ENCODE results near the gene ADAM12.

ADAM12 gene

DNA sequence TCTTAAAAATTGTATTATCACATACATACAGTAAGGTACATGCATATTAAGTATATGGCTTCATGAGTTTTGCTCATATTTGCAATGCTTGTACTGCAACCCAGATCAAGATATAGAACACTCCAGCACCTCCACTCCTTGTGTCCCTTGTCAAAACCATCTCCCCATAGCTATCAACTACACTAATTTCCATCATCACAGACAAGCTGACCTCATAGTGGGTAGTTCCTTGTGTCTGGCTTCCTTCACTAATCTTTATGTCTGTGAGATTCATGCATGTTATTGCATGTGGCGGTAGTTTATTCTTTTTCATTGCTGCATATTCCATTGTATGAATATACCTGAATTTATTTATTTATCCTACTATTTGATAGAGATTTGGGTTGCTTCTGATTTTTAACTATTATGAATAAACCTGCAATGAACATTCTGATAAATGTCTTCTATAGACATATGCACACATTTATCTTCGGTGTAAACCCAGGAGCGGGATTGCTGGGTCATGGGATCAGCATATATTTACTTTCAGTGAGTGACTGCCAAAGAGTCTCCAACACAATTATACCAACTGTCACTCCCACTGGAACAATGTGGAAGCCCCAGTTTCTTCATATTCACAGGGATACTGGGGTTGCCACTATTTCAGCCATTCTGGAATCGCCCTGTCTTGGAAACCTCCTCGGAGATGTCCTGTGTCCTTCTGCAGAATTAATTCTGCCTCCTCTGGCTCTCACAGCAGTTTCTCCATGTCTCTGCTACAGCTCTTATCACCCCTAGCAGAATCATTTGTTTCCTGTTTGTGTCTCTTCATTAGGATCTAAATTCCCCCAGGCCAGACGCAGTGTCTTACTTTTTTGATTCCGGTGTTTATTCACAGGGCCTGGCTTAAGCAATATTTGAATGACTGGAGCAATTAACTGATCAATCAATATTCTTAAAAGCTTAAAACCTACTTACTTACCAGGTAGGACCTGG, 14.7 kb upstream of the ADAM12 start:
- TF ChIP-seq TAF1 (IDR thresholded peaks at IDR 0.05; ENCODE audit: low read depth) (no peak), USF1 (IDR thresholded peaks at IDR 0.05) (no peak), ZBTB7A (IDR thresholded peaks at IDR 0.05; ENCODE audit: low read depth) (no peak), CEBPB (IDR thresholded peaks at IDR 0.05) (no peak), RAD21 (IDR thresholded peaks at IDR 0.05; ENCODE audit: low read depth) (no peak), YY1 (IDR thresholded peaks at IDR 0.05; ENCODE audit: low read depth) (no peak), TCF12 (IDR thresholded peaks at IDR 0.05; ENCODE audit: low read depth) (no peak), MAX (IDR thresholded peaks at IDR 0.05) (no peak), TEAD4 (IDR thresholded peaks at IDR 0.05) (no peak), NFIC (IDR thresholded peaks at IDR 0.05) (no peak), EP300 (IDR thresholded peaks at IDR 0.05; ENCODE audit: borderline replicate concordance) (no peak), FOXM1 (IDR thresholded peaks at IDR 0.05; ENCODE audit: borderline replicate concordance, low read depth) (no peak), EGR1 (IDR thresholded peaks at IDR 0.05) (no peak), CREB1 (IDR thresholded peaks at IDR 0.05; ENCODE audit: low read depth) (no peak)
- TF ChIP-seq, protein P1, sequence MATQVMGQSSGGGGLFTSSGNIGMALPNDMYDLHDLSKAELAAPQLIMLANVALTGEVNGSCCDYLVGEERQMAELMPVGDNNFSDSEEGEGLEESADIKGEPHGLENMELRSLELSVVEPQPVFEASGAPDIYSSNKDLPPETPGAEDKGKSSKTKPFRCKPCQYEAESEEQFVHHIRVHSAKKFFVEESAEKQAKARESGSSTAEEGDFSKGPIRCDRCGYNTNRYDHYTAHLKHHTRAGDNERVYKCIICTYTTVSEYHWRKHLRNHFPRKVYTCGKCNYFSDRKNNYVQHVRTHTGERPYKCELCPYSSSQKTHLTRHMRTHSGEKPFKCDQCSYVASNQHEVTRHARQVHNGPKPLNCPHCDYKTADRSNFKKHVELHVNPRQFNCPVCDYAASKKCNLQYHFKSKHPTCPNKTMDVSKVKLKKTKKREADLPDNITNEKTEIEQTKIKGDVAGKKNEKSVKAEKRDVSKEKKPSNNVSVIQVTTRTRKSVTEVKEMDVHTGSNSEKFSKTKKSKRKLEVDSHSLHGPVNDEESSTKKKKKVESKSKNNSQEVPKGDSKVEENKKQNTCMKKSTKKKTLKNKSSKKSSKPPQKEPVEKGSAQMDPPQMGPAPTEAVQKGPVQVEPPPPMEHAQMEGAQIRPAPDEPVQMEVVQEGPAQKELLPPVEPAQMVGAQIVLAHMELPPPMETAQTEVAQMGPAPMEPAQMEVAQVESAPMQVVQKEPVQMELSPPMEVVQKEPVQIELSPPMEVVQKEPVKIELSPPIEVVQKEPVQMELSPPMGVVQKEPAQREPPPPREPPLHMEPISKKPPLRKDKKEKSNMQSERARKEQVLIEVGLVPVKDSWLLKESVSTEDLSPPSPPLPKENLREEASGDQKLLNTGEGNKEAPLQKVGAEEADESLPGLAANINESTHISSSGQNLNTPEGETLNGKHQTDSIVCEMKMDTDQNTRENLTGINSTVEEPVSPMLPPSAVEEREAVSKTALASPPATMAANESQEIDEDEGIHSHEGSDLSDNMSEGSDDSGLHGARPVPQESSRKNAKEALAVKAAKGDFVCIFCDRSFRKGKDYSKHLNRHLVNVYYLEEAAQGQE (IDR thresholded peaks at IDR 0.05; ENCODE audit: low read depth), result no peak

- no peak for TF ChIP-seq CEBPB (IDR thresholded peaks at IDR 0.05)
- no peak for TF ChIP-seq MAX (IDR thresholded peaks at IDR 0.05)
- TF ChIP-seq CREB1 (IDR thresholded peaks at IDR 0.05; ENCODE audit: low read depth), result no peak
- no peak for TF ChIP-seq EGR1 (IDR thresholded peaks at IDR 0.05)
- no peak for TF ChIP-seq EP300 (IDR thresholded peaks at IDR 0.05; ENCODE audit: borderline replicate concordance)
- no peak for TF ChIP-seq ZBTB7A (IDR thresholded peaks at IDR 0.05; ENCODE audit: low read depth)
- no peak for TF ChIP-seq USF1 (IDR thresholded peaks at IDR 0.05)
- no peak for TF ChIP-seq TCF12 (IDR thresholded peaks at IDR 0.05; ENCODE audit: low read depth)
- TF ChIP-seq TEAD4 (IDR thresholded peaks at IDR 0.05), result no peak
- TF ChIP-seq TAF1 (IDR thresholded peaks at IDR 0.05; ENCODE audit: low read depth), result no peak
- TF ChIP-seq, protein P1 (IDR thresholded peaks at IDR 0.05; ENCODE audit: low read depth), result no peak
- TF ChIP-seq NFIC (IDR thresholded peaks at IDR 0.05), result no peak
- TF ChIP-seq YY1 (IDR thresholded peaks at IDR 0.05; ENCODE audit: low read depth), result no peak
- TF ChIP-seq FOXM1 (IDR thresholded peaks at IDR 0.05; ENCODE audit: borderline replicate concordance, low read depth), result no peak
- no peak for TF ChIP-seq RAD21 (IDR thresholded peaks at IDR 0.05; ENCODE audit: low read depth)
Measured at GRCh38 chr10:126400641-126401040, 12.4 kb upstream of the ADAM12 start.

DNA sequence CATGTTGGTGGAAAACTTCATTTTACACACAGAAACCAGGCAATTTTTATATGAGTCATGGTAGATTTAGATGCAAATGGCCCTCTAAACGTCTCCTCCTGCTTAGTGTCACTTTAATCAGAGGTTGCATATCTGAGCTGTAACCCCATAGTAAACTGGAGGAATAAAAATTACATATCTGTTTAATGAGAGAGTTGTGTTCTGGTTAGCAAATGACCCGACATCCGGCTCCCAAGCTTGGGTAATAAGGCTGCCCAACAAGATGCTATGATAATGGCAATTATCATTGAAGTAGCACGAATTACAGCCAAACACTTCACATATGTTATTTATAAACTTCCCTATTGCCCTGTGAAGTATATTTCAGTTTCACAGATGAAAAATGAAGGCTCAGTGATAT, 10.6 kb upstream of the ADAM12 start:
- TF ChIP-seq, protein P1 (IDR thresholded peaks at IDR 0.05; ENCODE audit: low read depth), result no peak
- TF ChIP-seq TAF1 (IDR thresholded peaks at IDR 0.05; ENCODE audit: low read depth), result no peak
- no peak for TF ChIP-seq EP300 (IDR thresholded peaks at IDR 0.05; ENCODE audit: borderline replicate concordance)
- no peak for TF ChIP-seq ZBTB7A (IDR thresholded peaks at IDR 0.05; ENCODE audit: low read depth)
- no peak for TF ChIP-seq TCF12 (IDR thresholded peaks at IDR 0.05; ENCODE audit: low read depth)
- no peak for TF ChIP-seq CREB1 (IDR thresholded peaks at IDR 0.05; ENCODE audit: low read depth)
- no peak for TF ChIP-seq RAD21 (IDR thresholded peaks at IDR 0.05; ENCODE audit: low read depth)
- TF ChIP-seq YY1 (IDR thresholded peaks at IDR 0.05; ENCODE audit: low read depth), result no peak
- TF ChIP-seq FOXM1 (IDR thresholded peaks at IDR 0.05; ENCODE audit: borderline replicate concordance, low read depth), result no peak
- TF ChIP-seq USF1 (IDR thresholded peaks at IDR 0.05), result no peak
- TF ChIP-seq EGR1 (IDR thresholded peaks at IDR 0.05), result no peak
- TF ChIP-seq MAX (IDR thresholded peaks at IDR 0.05), result no peak
- TF ChIP-seq CEBPB (IDR thresholded peaks at IDR 0.05), result no peak
- TF ChIP-seq NFIC (IDR thresholded peaks at IDR 0.05), result no peak
- no peak for TF ChIP-seq TEAD4 (IDR thresholded peaks at IDR 0.05)
